Ureter (tissue), 1 donor: Measurements from ENCODE around the gene SIX6. TPM values are rescaled to one million over a fixed set of nuclear protein-coding genes. Genes with fewer than 3 reads are reported as not detected.
A peak's percentile ranks its signal among the peaks of the same experiment; 100 is the strongest.

Experiments used
- DNase-seq: peaks from one replicate; pipeline ENCODE4 v3.0.0-alpha.2; 2020; ENCODE audit warnings: low spot score
- total RNA-seq: library from RNA; stranded (reverse); gene quantifications from one replicate; pipeline ENCODE4 v1.2.4, GENCODE V29; 2023
- donor health status: DM: yes; HTN: yes; CAD: no.

Gene SIX6
- total RNA-seq, 1 donor from 2014 or later: not detected

- no peak for DNase-seq
These were observed 4.1 kb downstream of the SIX6 start for GRCh38 chr14:60512973-60513571.

GRCh38 chr14:60514378-60514740, 5.4 kb downstream of the SIX6 start:
- no peak for DNase-seq

- DNase-seq: no peak
These were observed 6.0 kb downstream of the SIX6 start for GRCh38 chr14:60514741-60515491.

- no peak for DNase-seq
These were observed 6.8 kb downstream of the SIX6 start for GRCh38 chr14:60515511-60516289.

GRCh38 chr14:60532442-60532841, 23.5 kb downstream of the SIX6 start:
- no peak for DNase-seq

- DNase-seq: no peak
These were observed 28.7 kb downstream of the SIX6 start for GRCh38 chr14:60537663-60538062.

- DNase-seq: no peak
These were observed 35.7 kb downstream of the SIX6 start for GRCh38 chr14:60544659-60545058.

- no peak for DNase-seq
These were observed 44.9 kb downstream of the SIX6 start for GRCh38 chr14:60553808-60554207.

GRCh38 chr14:60561845-60562746, 53.1 kb downstream of the SIX6 start:
- DNase-seq: peak; percentile 54

Other genes starting within 250 kb of the SIX6 start
- not detected for gene C14orf39, start 23.1 kb upstream of the SIX6 start, total RNA-seq
- gene SIX1, start 140.3 kb downstream of the SIX6 start, total RNA-seq: 1.7 TPM
- gene SIX4, start 215.2 kb downstream of the SIX6 start, total RNA-seq: 7.3 TPM
- gene MNAT1, start 225.6 kb downstream of the SIX6 start, total RNA-seq: 55.1 TPM